ENCODE results near the gene ADAM15. TPM values are rescaled to one million over a fixed set of nuclear protein-coding genes. Genes with fewer than 3 reads are reported as not detected.
A peak's percentile ranks its signal among the peaks of the same experiment; 100 is the strongest.

The ADAM15 gene
- total RNA-seq, 1 donor from 2014 or later, result 68.3 TPM

GRCh38 chr1:155037851-155038441 is 13.2 kb upstream of the ADAM15 start:
- FAIRE-seq, result no peak
- no peak overlapping the region for H3K9ac ChIP-seq (ENCODE audit: low read length)
- H3K9me3 ChIP-seq (ENCODE audit: insufficient read depth, low read depth, low read length), result no peaks in the 10 kb centered on the region
- no peaks in the 10 kb centered on the region for H3K79me2 ChIP-seq (ENCODE audit: insufficient read depth, low read length)
- DNase-seq (ENCODE audit: low read depth), result no peak
- no peak overlapping the region for H3K27ac Mint-ChIP-seq (ENCODE audit: unreplicated experiment)
- no peak overlapping the region for H2AFZ ChIP-seq (ENCODE audit: low read depth, low read length)
- peaks cover 8% of the 10 kb centered on the region for H3K36me3 Mint-ChIP-seq (ENCODE audit: low read depth, unreplicated experiment)
- no peaks in the 10 kb centered on the region for H4K20me1 ChIP-seq (ENCODE audit: insufficient read depth, low read length)
- H3K4me3 ChIP-seq (ENCODE audit: insufficient read depth, low read depth, low read length), result no peak overlapping the region
- peaks cover 25% of the 10 kb centered on the region for H3K27me3 Mint-ChIP-seq (ENCODE audit: low read depth, unreplicated experiment)
- peaks cover 10% of the 10 kb centered on the region for H3K27me3 ChIP-seq (ENCODE audit: insufficient read depth, low read length)
- peaks cover 13% of the 10 kb centered on the region for H3K4me1 Mint-ChIP-seq (ENCODE audit: low read depth, unreplicated experiment)
- H3K4me2 ChIP-seq (ENCODE audit: low read length), result no peak overlapping the region
- H3K4me3 Mint-ChIP-seq (ENCODE audit: unreplicated experiment), result no peak overlapping the region
- H3K4me1 ChIP-seq (ENCODE audit: insufficient read depth, low read length), result peaks cover 4% of the 10 kb centered on the region
- H3K36me3 ChIP-seq (ENCODE audit: insufficient read depth, low read length), result no peaks in the 10 kb centered on the region
- no peak overlapping the region for H3K27ac ChIP-seq (ENCODE audit: low read depth, low read length)
- peaks cover 2% of the 10 kb centered on the region for H3K9me3 Mint-ChIP-seq (ENCODE audit: unreplicated experiment)
- no peak for TF ChIP-seq EZH2 (IDR thresholded peaks at IDR 0.05; ENCODE audit: insufficient read depth, low read length)
- no peak for TF ChIP-seq CTCF (IDR thresholded peaks at IDR 0.05; ENCODE audit: insufficient read depth, low read depth, low read length)

GRCh38 chr1:155038602-155039307 is 12.4 kb upstream of the ADAM15 start:
- no peak for FAIRE-seq
- H3K27ac Mint-ChIP-seq (ENCODE audit: unreplicated experiment), result peak overlapping the region; percentile 28
- H3K36me3 Mint-ChIP-seq (ENCODE audit: low read depth, unreplicated experiment), result peaks cover 8% of the 10 kb centered on the region

More at GRCh38 chr1:155038602-155039307, 12.4 kb upstream of the ADAM15 start:
- H3K27me3 Mint-ChIP-seq (ENCODE audit: low read depth, unreplicated experiment), result peaks cover 23% of the 10 kb centered on the region
- H3K27me3 ChIP-seq (ENCODE audit: insufficient read depth, low read length), result peaks cover 10% of the 10 kb centered on the region
- peaks cover 4% of the 10 kb centered on the region for H3K4me1 ChIP-seq (ENCODE audit: insufficient read depth, low read length)
- H3K79me2 ChIP-seq (ENCODE audit: insufficient read depth, low read length), result no peaks in the 10 kb centered on the region
- H3K36me3 ChIP-seq (ENCODE audit: insufficient read depth, low read length), result no peaks in the 10 kb centered on the region
- peaks cover 2% of the 10 kb centered on the region for H3K9me3 Mint-ChIP-seq (ENCODE audit: unreplicated experiment)
- no peak overlapping the region for H2AFZ ChIP-seq (ENCODE audit: low read depth, low read length)
- H3K4me2 ChIP-seq (ENCODE audit: low read length), result no peak overlapping the region
- no peak overlapping the region for H3K9ac ChIP-seq (ENCODE audit: low read length)
- H3K9me3 ChIP-seq (ENCODE audit: insufficient read depth, low read depth, low read length), result no peaks in the 10 kb centered on the region
- no peak overlapping the region for H3K4me3 Mint-ChIP-seq (ENCODE audit: unreplicated experiment)
- H3K4me1 Mint-ChIP-seq (ENCODE audit: low read depth, unreplicated experiment), result peaks cover 13% of the 10 kb centered on the region
- peak; percentile 10 for DNase-seq (ENCODE audit: low read depth)
- H3K4me3 ChIP-seq (ENCODE audit: insufficient read depth, low read depth, low read length), result no peak overlapping the region
- no peaks in the 10 kb centered on the region for H4K20me1 ChIP-seq (ENCODE audit: insufficient read depth, low read length)
- no peak for TF ChIP-seq CTCF (IDR thresholded peaks at IDR 0.05; ENCODE audit: insufficient read depth, low read depth, low read length)
- no peak for TF ChIP-seq EZH2 (IDR thresholded peaks at IDR 0.05; ENCODE audit: insufficient read depth, low read length)
- H3K27ac ChIP-seq (ENCODE audit: low read depth, low read length), result no peak overlapping the region

Measured in astrocyte (in vitro differentiated cells and primary cell).